Measurements from ENCODE around the gene MASP1. TPM values are rescaled to one million over a fixed set of nuclear protein-coding genes. Genes with fewer than 3 reads are reported as not detected.

MASP1 gene
- total and polyA plus RNA-seq, 9 donors: 3.2 to 12.7 (median 8.1) TPM

DNA sequence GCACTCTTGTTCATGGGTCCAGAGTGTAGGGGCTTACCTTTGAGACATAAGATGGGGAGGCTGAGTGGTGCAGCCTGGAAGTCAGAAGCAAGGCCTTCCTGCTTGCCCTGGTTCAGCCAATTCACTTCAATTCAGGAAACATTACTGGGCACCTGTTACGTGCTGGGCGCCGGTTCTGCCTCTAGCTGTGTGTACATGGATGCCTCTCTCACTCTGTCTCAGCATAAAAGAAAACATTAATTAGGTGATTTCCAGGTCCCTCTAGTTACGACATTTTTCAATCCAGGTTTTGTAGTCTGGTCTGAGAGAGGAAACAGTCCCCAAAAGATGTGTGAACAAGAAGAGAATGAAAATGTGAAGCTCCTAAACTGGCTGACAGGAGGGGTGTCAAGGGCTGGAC lies 93.0 kb downstream of the MASP1 start:
- no peak overlapping the region for H3K4me3 ChIP-seq (ENCODE audit: low read length)
- H3K9me3 ChIP-seq (replicated peaks; ENCODE audit: control insufficient read depth, low read depth, low read length): no peaks in the 10 kb centered on the region
- no peak overlapping the region for H3K27ac ChIP-seq (ENCODE audit: low read length)
- WGBS (ENCODE audit: insufficient coverage): 93% methylated on average over 2 of the region's 4 CpGs
- DNase-seq: no peak
- H3K36me3 ChIP-seq (ENCODE audit: control insufficient read depth, insufficient read depth, low read length): no peaks in the 10 kb centered on the region
- peaks cover 6% of the 10 kb centered on the region for H3K27me3 ChIP-seq (ENCODE audit: control insufficient read depth, insufficient read depth, low read length)
- H3K4me1 ChIP-seq (ENCODE audit: control insufficient read depth, insufficient read depth, low read length): no peaks in the 10 kb centered on the region

DNA sequence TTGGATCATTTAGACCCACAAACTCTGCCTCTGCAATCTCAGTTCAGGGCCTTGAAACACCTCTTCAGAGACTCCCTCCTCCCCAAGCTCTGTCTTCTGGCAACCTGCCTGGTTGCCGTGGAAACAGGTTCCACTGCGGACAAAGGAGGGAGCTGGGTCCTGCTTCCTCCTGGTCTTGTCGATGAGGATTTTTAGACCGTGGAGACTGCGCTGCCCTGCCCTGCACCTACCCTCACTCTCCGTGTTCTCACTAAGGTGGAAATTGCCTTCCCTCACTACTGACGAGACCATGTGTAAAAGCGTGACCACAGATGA lies 94.2 kb downstream of the MASP1 start, which contains the start of gene RTP1:
Gene RTP1 (plus strand): TSS at position 152 of the 315 bp plus-strand sequence. CDS start 30 bp downstream, at position 182.
- no peaks in the 10 kb centered on the region for H3K9me3 ChIP-seq (replicated peaks; ENCODE audit: control insufficient read depth, low read depth, low read length)
- WGBS (ENCODE audit: insufficient coverage): 31% methylated on average over 2 of the region's 8 CpGs
- no peak for DNase-seq
- no peak within 1 kb of the TSS for H3K27ac ChIP-seq (ENCODE audit: low read length)
- no peak within 1 kb of the TSS for H3K4me3 ChIP-seq (ENCODE audit: low read length)
- H3K4me1 ChIP-seq (ENCODE audit: control insufficient read depth, insufficient read depth, low read length): no peaks in the 10 kb centered on the region
- H3K27me3 ChIP-seq (ENCODE audit: control insufficient read depth, insufficient read depth, low read length): peaks cover 6% of the 10 kb centered on the region
- no peaks in the 10 kb centered on the region for H3K36me3 ChIP-seq (ENCODE audit: control insufficient read depth, insufficient read depth, low read length)

DNA sequence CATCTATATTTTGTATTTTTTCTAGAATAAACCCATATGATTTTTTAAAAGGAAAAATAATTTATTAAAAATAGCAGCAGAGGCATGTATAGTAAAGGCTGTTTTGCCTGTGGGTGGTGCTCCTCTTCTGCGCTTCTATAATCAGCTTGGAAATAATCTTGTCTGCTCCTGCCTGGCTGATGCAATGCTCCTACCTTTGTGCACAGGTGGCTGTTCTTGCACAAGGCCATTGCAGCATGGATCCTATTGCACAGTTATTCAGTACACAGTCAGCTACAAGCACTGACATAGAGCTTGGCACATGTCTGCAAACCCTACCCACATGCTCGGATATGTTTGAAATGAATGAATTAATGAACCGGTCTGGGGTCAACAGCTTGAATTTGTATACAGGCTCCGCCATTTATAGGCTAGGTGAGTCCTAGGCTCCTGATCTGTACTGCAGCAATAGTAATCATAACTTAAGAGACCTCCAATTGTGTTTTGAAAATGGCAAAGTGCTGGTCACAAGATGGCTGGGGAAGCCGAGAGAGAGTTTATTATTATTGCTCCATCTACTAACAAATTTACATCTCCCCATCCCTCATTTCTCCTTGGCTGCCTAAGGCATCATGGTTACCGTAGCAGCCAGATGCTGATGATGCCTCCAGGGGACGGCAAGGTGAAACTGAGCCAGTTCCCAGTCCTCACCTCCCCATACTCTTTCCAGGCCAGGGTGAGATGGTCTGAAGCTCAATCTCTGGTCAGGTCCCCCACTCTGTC lies 94.8 kb downstream of the MASP1 start:
- 74% methylated on average over 4 of the region's 7 CpGs for WGBS (ENCODE audit: insufficient coverage)
- H3K27ac ChIP-seq (ENCODE audit: low read length): no peak overlapping the region
- no peaks in the 10 kb centered on the region for H3K36me3 ChIP-seq (ENCODE audit: control insufficient read depth, insufficient read depth, low read length)
- DNase-seq: no peak
- peaks cover 6% of the 10 kb centered on the region for H3K27me3 ChIP-seq (ENCODE audit: control insufficient read depth, insufficient read depth, low read length)
- no peaks in the 10 kb centered on the region for H3K9me3 ChIP-seq (replicated peaks; ENCODE audit: control insufficient read depth, low read depth, low read length)
- H3K4me3 ChIP-seq (ENCODE audit: low read length): no peak overlapping the region
- no peaks in the 10 kb centered on the region for H3K4me1 ChIP-seq (ENCODE audit: control insufficient read depth, insufficient read depth, low read length)

DNA sequence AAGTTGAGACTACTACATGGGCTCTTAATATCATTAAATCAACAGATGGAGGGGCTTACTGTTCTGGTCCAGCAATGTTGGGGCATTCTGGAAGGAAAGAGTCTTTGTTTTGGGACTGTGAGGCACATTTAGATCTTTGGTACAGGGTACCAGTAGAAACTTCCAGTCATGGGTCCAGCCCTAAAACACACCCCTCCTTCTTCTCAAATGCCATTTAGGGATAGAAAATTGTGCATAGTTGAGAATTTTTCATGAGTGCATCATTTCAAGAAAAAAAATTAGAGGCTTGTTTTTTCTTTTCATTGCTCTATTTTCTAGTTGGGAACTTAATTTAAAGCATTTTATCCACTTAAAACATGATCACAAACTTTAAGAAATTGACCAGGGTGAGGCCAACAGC lies 98.4 kb downstream of the MASP1 start:
- Histone ChIP-seq H3K4me3 (ENCODE audit: low read length) (no peak overlapping the region), H3K27ac (ENCODE audit: low read length) (no peak overlapping the region), H3K27me3 (ENCODE audit: control insufficient read depth, insufficient read depth, low read length) (peaks cover 6% of the 10 kb centered on the region), H3K9me3 (replicated peaks; ENCODE audit: control insufficient read depth, low read depth, low read length) (no peaks in the 10 kb centered on the region), H3K4me1 (ENCODE audit: control insufficient read depth, insufficient read depth, low read length) (no peaks in the 10 kb centered on the region), H3K36me3 (ENCODE audit: control insufficient read depth, insufficient read depth, low read length) (no peaks in the 10 kb centered on the region)
- DNase-seq: no peak

DNA sequence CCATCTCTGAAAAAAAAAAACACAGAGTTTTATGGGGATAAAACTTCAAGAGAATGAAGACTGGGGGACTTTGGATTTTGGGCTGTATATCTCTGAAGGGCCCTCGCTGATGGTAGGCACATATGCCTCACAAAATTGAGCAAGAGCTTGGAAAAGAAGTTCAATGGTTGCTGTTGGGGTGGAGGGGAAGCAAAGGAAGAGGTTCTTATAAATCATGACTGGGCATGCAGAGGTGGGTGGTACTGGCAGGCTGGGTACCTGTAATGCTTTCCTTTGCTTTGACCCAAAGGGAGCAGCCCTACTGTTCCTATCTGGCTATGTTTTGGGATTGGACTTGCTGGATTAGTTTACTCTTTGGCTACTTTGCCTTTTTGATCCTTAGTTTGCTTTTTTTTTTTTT lies 100.3 kb downstream of the MASP1 start:
- Histone ChIP-seq H3K4me1 (ENCODE audit: control insufficient read depth, insufficient read depth, low read length) (peaks cover 4% of the 10 kb centered on the region), H3K27me3 (ENCODE audit: control insufficient read depth, insufficient read depth, low read length) (no peaks in the 10 kb centered on the region), H3K4me3 (ENCODE audit: low read length) (no peak overlapping the region), H3K36me3 (ENCODE audit: control insufficient read depth, insufficient read depth, low read length) (no peaks in the 10 kb centered on the region), H3K27ac (ENCODE audit: low read length) (no peak overlapping the region), H3K9me3 (replicated peaks; ENCODE audit: control insufficient read depth, low read depth, low read length) (no peaks in the 10 kb centered on the region)
- DNase-seq: no peak
- WGBS (ENCODE audit: insufficient coverage): 55% methylated on average over 1 of the region's 1 CpG

DNA sequence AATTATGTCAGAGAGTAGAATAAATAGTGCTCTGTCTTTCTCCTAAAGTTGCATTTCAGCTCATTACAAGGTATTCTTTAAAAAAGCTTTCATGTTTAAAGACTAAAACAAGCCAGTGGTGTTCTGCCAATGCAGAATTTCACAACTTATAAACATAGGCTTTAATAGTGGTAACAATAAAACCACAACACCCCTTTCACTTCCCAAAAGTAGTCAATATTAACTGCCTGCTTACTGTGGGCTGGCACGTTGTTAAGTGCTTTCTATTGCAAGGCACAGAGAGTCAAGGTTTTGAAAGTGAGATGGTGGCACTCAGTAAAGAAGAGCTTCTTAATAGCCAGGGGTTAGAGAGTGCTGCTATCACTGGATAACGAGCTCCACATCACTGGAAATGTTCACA lies 102.6 kb downstream of the MASP1 start:
- H3K4me3 ChIP-seq (ENCODE audit: low read length): no peak overlapping the region
- no peaks in the 10 kb centered on the region for H3K27me3 ChIP-seq (ENCODE audit: control insufficient read depth, insufficient read depth, low read length)
- no peak for DNase-seq
- no peaks in the 10 kb centered on the region for H3K9me3 ChIP-seq (replicated peaks; ENCODE audit: control insufficient read depth, low read depth, low read length)
- H3K4me1 ChIP-seq (ENCODE audit: control insufficient read depth, insufficient read depth, low read length): peaks cover 4% of the 10 kb centered on the region
- H3K27ac ChIP-seq (ENCODE audit: low read length): no peak overlapping the region
- no peaks in the 10 kb centered on the region for H3K36me3 ChIP-seq (ENCODE audit: control insufficient read depth, insufficient read depth, low read length)
- WGBS (ENCODE audit: insufficient coverage): no CpG with 5 or more reads among the region's 2 CpGs

DNA sequence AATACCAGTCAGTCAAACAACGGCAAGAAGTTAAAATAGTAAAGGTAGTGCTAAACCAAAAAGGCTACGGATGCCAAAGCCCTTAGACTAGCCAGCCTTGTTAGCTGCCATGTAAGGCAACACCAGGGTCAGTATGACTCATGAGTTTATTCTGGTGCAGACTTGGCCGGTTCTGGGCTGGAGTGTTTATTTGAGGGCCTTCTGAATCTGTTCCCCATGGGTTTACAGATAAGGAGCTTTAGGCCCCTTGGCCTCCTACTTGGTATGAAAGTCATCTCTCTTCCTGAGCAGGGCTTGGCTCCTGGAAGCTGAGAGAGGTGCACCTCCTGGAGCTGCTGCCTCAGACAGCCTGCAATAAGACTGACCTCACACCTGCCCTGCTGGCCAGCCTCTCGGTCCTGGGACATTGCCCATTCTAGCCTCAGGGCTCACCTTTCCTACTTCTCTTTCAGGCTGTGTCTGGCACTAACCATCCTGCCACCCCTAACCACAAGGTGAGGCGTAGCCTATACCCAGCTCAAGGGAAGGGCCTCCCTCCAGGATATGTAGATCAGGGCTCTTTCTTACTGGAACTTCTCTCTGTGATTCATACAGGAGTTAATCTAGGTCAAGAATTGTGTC lies 104.6 kb downstream of the MASP1 start:
- peak; percentile 62 for DNase-seq
- WGBS (ENCODE audit: insufficient coverage): 64% methylated on average over 4 of the region's 5 CpGs
- H3K36me3 ChIP-seq (ENCODE audit: control insufficient read depth, insufficient read depth, low read length): no peaks in the 10 kb centered on the region
- peak overlapping the region; percentile 31 for H3K27ac ChIP-seq (ENCODE audit: low read length)
- H3K4me3 ChIP-seq (ENCODE audit: low read length): no peak overlapping the region
- no peaks in the 10 kb centered on the region for H3K27me3 ChIP-seq (ENCODE audit: control insufficient read depth, insufficient read depth, low read length)
- H3K9me3 ChIP-seq (replicated peaks; ENCODE audit: control insufficient read depth, low read depth, low read length): no peaks in the 10 kb centered on the region
- peaks cover 4% of the 10 kb centered on the region for H3K4me1 ChIP-seq (ENCODE audit: control insufficient read depth, insufficient read depth, low read length)

DNA sequence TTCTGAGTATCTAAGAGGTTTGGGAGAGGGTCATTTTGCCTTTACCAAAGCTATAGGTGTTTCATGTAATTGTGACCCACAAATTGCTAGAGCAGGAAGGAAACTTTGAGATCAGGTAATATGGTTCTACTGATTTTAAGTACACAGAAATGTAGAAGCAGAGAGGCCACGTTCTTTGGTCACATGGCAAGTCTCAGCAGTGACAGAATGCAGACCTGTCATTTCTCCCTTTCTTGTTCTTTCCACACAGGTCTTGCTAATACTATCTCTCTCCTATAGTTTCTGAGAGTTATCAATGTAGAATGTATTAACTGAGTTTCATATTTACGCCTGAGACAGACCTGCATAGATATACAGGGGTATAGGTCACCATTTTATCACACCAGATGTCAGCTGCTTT lies 105.2 kb downstream of the MASP1 start:
- DNase-seq: no peak
- Histone ChIP-seq H3K9me3 (replicated peaks; ENCODE audit: control insufficient read depth, low read depth, low read length) (no peaks in the 10 kb centered on the region), H3K27ac (ENCODE audit: low read length) (no peak overlapping the region), H3K4me3 (ENCODE audit: low read length) (no peak overlapping the region), H3K27me3 (ENCODE audit: control insufficient read depth, insufficient read depth, low read length) (no peaks in the 10 kb centered on the region), H3K36me3 (ENCODE audit: control insufficient read depth, insufficient read depth, low read length) (no peaks in the 10 kb centered on the region), H3K4me1 (ENCODE audit: control insufficient read depth, insufficient read depth, low read length) (peaks cover 4% of the 10 kb centered on the region)
- no CpG with 5 or more reads among the region's 2 CpGs for WGBS (ENCODE audit: insufficient coverage)

GRCh38 chr3:187185759-187186158 lies 105.8 kb downstream of the MASP1 start:
- H3K36me3 ChIP-seq (ENCODE audit: control insufficient read depth, insufficient read depth, low read length): no peaks in the 10 kb centered on the region
- DNase-seq: no peak
- no peaks in the 10 kb centered on the region for H3K27me3 ChIP-seq (ENCODE audit: control insufficient read depth, insufficient read depth, low read length)
- no peak overlapping the region for H3K4me3 ChIP-seq (ENCODE audit: low read length)
- 70% methylated on average over 3 of the region's 4 CpGs for WGBS (ENCODE audit: insufficient coverage)
- H3K9me3 ChIP-seq (replicated peaks; ENCODE audit: control insufficient read depth, low read depth, low read length): no peaks in the 10 kb centered on the region
- H3K4me1 ChIP-seq (ENCODE audit: control insufficient read depth, insufficient read depth, low read length): peaks cover 4% of the 10 kb centered on the region
- H3K27ac ChIP-seq (ENCODE audit: low read length): no peak overlapping the region
